B cell (primary cell): ENCODE data around the gene SRGAP1. TPM values are rescaled to one million over a fixed set of nuclear protein-coding genes. Genes with fewer than 3 reads are reported as not detected.

ENCODE experiments used
- ATAC-seq: fragments of 200-7000 bp; cut with Tn5 transposase; one replicate; pipeline ENCODE4 v1.10.0; 2021; ENCODE audit warnings: low read depth, mild to moderate bottlenecking, moderate number of reproducible peaks, moderate library complexity
- CTCF ChIA-PET: fragments of 350-600 bp; sonication (Branson Sonifier 250); formaldehyde crosslinking; loops from one replicate; lab custom pipeline; 2021; ENCODE audit warnings: antibody characterized with exemption, inconsistent platforms; lab: Charles Lee
- POLR2A ChIA-PET: fragments of 350-600 bp; sonication (Branson Sonifier 250); formaldehyde crosslinking; loops from one replicate; lab custom pipeline; 2021; ENCODE audit warnings: antibody characterized with exemption; lab: Charles Lee
- DNase-seq: peaks from one replicate; pipeline ENCODE4 v3.0.0; 2013
- H2AFZ ChIP-seq: 2 replicates; pipeline ENCODE4 v1.6.1; 2012; ENCODE audit warnings: mild to moderate bottlenecking, low read depth, low read length; ENCODE audit not compliant: insufficient read depth, poor library complexity, severe bottlenecking
- H3K27ac ChIP-seq, 2 donors: 1 replicate in 1 of 2; 2 replicates in 1 of 2; pipeline ENCODE4 v1.5.1; 2012 to 2013; ENCODE audit warnings: low read length in 2 of 2, mild to moderate bottlenecking in 2 of 2, moderate library complexity in 1 of 2
- H3K27me3 ChIP-seq, 4 experiments: fragments of 200-600 bp in 1 of 4; sonication (generic) in 1 of 4; replicated peaks in 1 of 4; 1 replicate in 2 of 4; 2 replicates in 2 of 4; pipeline versions ENCODE4 v1.6.1 to v1.7.0; 2013 to 2016; ENCODE audit warnings: low read length in 3 of 4, mild to moderate bottlenecking in 2 of 4, mixed read lengths in 1 of 4, moderate library complexity in 1 of 4; ENCODE audit not compliant: insufficient read depth in 4 of 4, control insufficient read depth in 3 of 4; ENCODE audit errors: control extremely low read depth in 1 of 4
- H3K36me3 ChIP-seq, 2 experiments: replicated peaks in 1 of 2; 1 replicate in 1 of 2; 2 replicates in 1 of 2; pipeline versions ENCODE4 v1.6.1 to v1.7.1; 2013; ENCODE audit warnings: low read length in 1 of 2; ENCODE audit not compliant: insufficient read depth in 2 of 2, control insufficient read depth in 1 of 2; ENCODE audit errors: control extremely low read depth in 1 of 2, extremely low read depth in 1 of 2
- H3K4me1 ChIP-seq, 2 donors: fragments of 200-600 bp in 1 of 2; sonication (generic) in 1 of 2; 1 replicate in 1 of 2; 2 replicates in 1 of 2; pipeline versions ENCODE4 v1.5.1 to v1.6.1; 2013 to 2017; ENCODE audit warnings: low read length in 2 of 2; ENCODE audit not compliant: control insufficient read depth in 2 of 2, insufficient read depth in 2 of 2
- H3K4me2 ChIP-seq: replicated peaks from 2 replicates; pipeline ENCODE3; 2012; ENCODE audit warnings: mild to moderate bottlenecking, low read depth, low read length; ENCODE audit not compliant: poor library complexity, severe bottlenecking
- H3K4me3 ChIP-seq, 5 experiments: fragments of 200-600 bp in 1 of 5; sonication (generic) in 1 of 5; 1 replicate in 3 of 5; 2 replicates in 2 of 5; pipeline versions ENCODE4 v1.5.1 to v1.7.0; 2011 to 2016; ENCODE audit warnings: low read length in 4 of 5, mild to moderate bottlenecking in 4 of 5, low read depth in 2 of 5, control low read depth in 1 of 5, moderate library complexity in 1 of 5; ENCODE audit not compliant: insufficient read depth in 1 of 5; ENCODE audit errors: control extremely low read depth in 1 of 5, extremely low read depth in 1 of 5
- H3K79me2 ChIP-seq: fragments of 200-600 bp; sonication (generic); one replicate; pipeline ENCODE4 v1.6.0; 2016; ENCODE audit warnings: low read length; ENCODE audit not compliant: control insufficient read depth, insufficient read depth
- H3K9ac ChIP-seq: fragments of 200-600 bp; sonication (generic); 2 replicates; pipeline ENCODE4 v1.6.1; 2017; ENCODE audit warnings: mild to moderate bottlenecking, low read length, moderate library complexity
- H3K9me3 ChIP-seq, 3 donors: one replicate each; pipeline versions ENCODE4 v1.6.1 to v1.7.1; 2013; ENCODE audit warnings: low read length in 2 of 3; ENCODE audit not compliant: control insufficient read depth in 2 of 3, insufficient read depth in 1 of 3; ENCODE audit errors: control extremely low read depth in 1 of 3
- H4K20me1 ChIP-seq: 2 replicates; pipeline ENCODE4 v1.6.0; 2012; ENCODE audit warnings: mild to moderate bottlenecking, low read length; ENCODE audit not compliant: insufficient read depth, control insufficient read depth, poor library complexity, severe bottlenecking
- H3K27ac Mint-ChIP-seq: one replicate; pipeline ENCODE4 v1.8.0; 2021; ENCODE audit warnings: mixed read lengths
- H3K27me3 Mint-ChIP-seq: one replicate; pipeline ENCODE4 v1.8.0; 2021; ENCODE audit warnings: mixed read lengths
- H3K4me1 Mint-ChIP-seq: one replicate; pipeline ENCODE4 v1.8.0; 2021; ENCODE audit warnings: mixed read lengths
- H3K4me3 Mint-ChIP-seq: one replicate; pipeline ENCODE4 v1.8.0; 2021; ENCODE audit warnings: mixed read lengths
- H3K9me3 Mint-ChIP-seq: one replicate; pipeline ENCODE4 v1.8.0; 2022; ENCODE audit warnings: mixed read lengths; ENCODE audit not compliant: insufficient read depth
- EZH2 ChIP-seq: IDR thresholded peaks from 2 replicates; pipeline ENCODE4 v1.6.1; 2012; ENCODE audit warnings: borderline replicate concordance, low read depth, mild to moderate bottlenecking, moderate library complexity, low read length; ENCODE audit not compliant: insufficient read depth, poor library complexity, severe bottlenecking
- WGBS: methylation state at CpG from one replicate; pipeline ENCODE4 v1.1.5; 2013; ENCODE audit warnings: missing lambda C conversion rate; ENCODE audit not compliant: insufficient coverage; 5-methylcytosine and 5-hydroxymethylcytosine counted together
- intact Hi-C: fragments of 100-400 bp; cut with micrococcal nuclease; formaldehyde crosslinking; loops from one replicate; pipeline ENCODE4 v1.10.0; 2022
- polyA plus RNA-seq: library from polyadenylated mRNA; depleted of rRNA; stranded (reverse); fragments of >200 nt; gene quantifications from 2 replicates; pipeline ENCODE4 v1.2.3, GENCODE V29; 2012
- total RNA-seq, 2 donors: library from RNA; stranded (reverse); fragments of 120-200 nt in 1 of 2; gene quantifications; 1 replicate in 1 of 2; 2 replicates in 1 of 2; pipeline versions ENCODE4 v1.2.3 to v1.2.4, GENCODE V29; 2013 to 2022
- TF ChIP-seq, protein P1 (sequence below): fragments of 200-600 bp; IDR thresholded peaks from one replicate; pipeline ENCODE4 v1.8.0; 2022; ENCODE audit warnings: antibody characterized with exemption, mild to moderate bottlenecking

Gene SRGAP1
- total and polyA plus RNA-seq, 2 donors (not counting 1 experiment from before 2014, with no cell fraction given): under 0.01 to 0.22 TPM

DNA sequence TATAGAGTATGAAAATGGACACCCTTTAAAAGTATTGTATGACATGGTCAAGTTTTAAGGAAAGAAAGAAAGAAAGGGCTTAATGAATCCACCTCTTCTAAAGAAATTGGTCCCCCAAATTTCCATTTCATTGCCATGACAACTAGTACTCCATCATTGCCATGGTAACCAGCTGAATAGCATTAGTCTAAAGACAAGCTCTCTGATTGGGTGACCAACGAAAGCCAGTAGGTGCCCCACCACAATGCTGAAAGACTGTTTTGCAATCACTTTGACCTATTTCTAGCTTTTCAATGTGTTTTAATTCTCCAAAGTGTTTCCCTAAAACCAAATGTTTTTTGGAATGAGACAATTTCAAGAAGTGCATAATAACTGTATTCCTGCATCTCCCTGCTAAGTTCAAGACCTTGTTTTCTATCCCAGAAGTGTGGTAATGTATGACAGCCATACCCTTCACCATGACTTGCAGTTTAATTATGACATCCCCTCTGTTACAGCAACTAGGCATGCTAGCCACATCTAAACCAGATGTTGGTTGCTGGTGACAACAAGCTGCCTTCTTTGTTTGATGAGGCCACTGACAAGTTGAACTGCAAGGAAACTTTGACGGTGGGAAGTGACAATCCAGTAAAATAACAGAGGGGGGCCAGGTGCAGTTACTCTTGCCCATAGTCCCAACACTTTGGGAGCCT, 330.9 kb downstream of the SRGAP1 start:
- Histone ChIP-seq H4K20me1 (no peaks in the 10 kb centered on the region), H3K4me3 (no peak overlapping the region), H3K9me3 (no peaks in the 10 kb centered on the region), H3K27ac (no peak overlapping the region), H3K4me2 (no peak overlapping the region), H3K79me2 (no peaks in the 10 kb centered on the region), H3K9ac (no peak overlapping the region), H3K4me1 (no peaks in the 10 kb centered on the region), H3K27me3 (no peaks in the 10 kb centered on the region), H3K36me3 (no peaks in the 10 kb centered on the region), H2AFZ (no peak overlapping the region)
- ATAC-seq (no peak), DNase-seq (no peak)
- Mint-ChIP-seq H3K27ac (no peak overlapping the region), H3K4me1 (no peaks in the 10 kb centered on the region), H3K9me3 (no peaks in the 10 kb centered on the region), H3K4me3 (no peak overlapping the region), H3K27me3 (no peaks in the 10 kb centered on the region)
- TF ChIP-seq, protein P1, sequence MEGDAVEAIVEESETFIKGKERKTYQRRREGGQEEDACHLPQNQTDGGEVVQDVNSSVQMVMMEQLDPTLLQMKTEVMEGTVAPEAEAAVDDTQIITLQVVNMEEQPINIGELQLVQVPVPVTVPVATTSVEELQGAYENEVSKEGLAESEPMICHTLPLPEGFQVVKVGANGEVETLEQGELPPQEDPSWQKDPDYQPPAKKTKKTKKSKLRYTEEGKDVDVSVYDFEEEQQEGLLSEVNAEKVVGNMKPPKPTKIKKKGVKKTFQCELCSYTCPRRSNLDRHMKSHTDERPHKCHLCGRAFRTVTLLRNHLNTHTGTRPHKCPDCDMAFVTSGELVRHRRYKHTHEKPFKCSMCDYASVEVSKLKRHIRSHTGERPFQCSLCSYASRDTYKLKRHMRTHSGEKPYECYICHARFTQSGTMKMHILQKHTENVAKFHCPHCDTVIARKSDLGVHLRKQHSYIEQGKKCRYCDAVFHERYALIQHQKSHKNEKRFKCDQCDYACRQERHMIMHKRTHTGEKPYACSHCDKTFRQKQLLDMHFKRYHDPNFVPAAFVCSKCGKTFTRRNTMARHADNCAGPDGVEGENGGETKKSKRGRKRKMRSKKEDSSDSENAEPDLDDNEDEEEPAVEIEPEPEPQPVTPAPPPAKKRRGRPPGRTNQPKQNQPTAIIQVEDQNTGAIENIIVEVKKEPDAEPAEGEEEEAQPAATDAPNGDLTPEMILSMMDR: no peak
- TF ChIP-seq EZH2: no peak
- 100% methylated on average over 2 of the region's 2 CpGs for WGBS
- ChIA-PET CTCF (no interaction called here), POLR2A (no interaction called here)
- intact Hi-C loops: no loop called here

DNA sequence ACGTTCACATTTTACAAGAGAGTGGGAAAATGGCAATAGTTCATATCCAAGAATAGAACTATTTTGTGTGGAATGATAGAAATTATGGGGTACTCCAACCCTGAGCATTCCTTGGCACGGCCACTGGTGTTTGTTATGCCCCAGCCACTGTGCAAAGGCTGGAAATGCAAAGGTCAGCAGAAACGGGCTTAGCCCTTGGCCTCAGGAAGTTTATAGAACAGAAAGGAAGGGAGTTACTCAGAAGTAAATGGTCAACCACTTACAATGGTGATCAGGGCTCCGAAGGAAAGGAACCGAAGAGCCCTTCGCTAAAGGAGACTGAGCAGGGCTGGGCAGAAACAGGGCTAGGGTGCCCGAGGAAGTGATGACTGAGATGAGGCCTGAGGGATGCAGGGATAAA, 332.5 kb downstream of the SRGAP1 start:
- H3K27ac Mint-ChIP-seq: no peak overlapping the region
- Histone ChIP-seq H4K20me1 (no peaks in the 10 kb centered on the region), H3K9ac (no peak overlapping the region), H3K79me2 (no peaks in the 10 kb centered on the region), H3K27ac (no peak overlapping the region), H3K9me3 (no peaks in the 10 kb centered on the region), H2AFZ (no peak overlapping the region), H3K36me3 (no peaks in the 10 kb centered on the region), H3K4me1 (no peaks in the 10 kb centered on the region), H3K4me3 (no peak overlapping the region), H3K27me3 (no peaks in the 10 kb centered on the region), H3K4me2 (no peak overlapping the region)
- ATAC-seq: no peak
- no peaks in the 10 kb centered on the region for H3K4me1 Mint-ChIP-seq
- no peaks in the 10 kb centered on the region for H3K27me3 Mint-ChIP-seq
- ChIA-PET CTCF (no interaction called here), POLR2A (no interaction called here)
- DNase-seq: no peak
- H3K4me3 Mint-ChIP-seq: no peak overlapping the region
- H3K9me3 Mint-ChIP-seq: no peaks in the 10 kb centered on the region
- WGBS: 97% methylated on average over 5 of the region's 7 CpGs
- intact Hi-C loops: no loop called here
- TF ChIP-seq, protein P1: no peak
- no peak for TF ChIP-seq EZH2
